ENCODE results near the gene ADCY10.

The ADCY10 gene

DNA sequence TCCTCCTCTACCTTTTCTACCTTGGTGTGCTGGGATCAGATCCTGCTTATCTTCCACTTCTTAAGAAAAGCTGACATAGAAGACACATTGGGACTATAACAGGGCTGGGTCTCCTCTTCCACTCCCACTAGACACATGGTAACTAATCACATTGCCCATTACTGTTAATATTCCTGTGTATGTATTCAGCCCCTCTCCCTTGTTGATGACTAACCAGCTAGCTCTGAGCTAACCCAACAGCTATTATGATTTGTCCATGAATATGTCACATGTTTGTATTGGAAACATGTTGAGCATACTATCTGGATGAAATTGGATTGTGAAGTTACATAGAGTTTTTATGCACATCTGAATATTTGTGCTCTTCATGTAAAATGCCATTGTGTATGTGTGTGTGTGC, 139.2 kb downstream of the ADCY10 start:
- no peak for DNase-seq

DNA sequence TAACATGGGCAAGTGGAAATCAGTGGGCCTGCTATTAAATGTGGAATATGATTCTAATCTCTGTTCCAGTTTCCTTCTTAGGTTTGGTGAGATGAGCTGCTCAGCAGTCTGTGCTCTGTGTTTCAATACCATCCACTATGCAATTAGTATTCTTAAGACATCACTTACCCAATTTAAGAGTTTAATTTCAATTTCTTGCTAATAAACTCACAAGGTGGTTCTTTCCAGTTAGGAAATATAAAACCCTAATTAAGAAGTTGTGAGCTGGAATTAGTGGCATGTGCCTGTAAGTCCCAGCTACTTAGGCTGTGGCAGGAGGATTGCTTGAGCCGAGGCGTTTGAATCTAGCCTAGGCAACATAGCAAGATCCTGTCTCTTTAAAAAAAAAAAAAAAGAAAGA, 140.4 kb downstream of the ADCY10 start:
- DNase-seq = no peak

DNA sequence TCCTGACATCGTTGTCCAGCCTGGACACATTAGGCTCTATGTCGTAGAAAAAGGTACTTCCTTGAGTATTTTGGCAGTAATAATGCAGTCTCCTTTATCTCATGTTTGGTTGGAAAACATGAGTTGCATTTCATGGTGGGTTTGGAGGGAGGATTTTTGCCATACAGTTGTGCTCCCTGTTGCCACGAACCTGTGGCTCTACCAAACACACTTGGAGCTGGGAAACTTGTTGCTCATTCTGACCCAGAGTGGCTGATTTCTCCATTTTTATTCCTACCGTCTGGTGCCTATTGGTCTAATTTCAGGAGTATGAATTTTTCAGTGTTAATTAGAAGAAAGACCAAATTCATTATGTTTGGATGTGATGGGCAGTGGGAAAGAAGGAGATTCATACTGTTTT, 141.5 kb downstream of the ADCY10 start:
- DNase-seq = no peak

DNA sequence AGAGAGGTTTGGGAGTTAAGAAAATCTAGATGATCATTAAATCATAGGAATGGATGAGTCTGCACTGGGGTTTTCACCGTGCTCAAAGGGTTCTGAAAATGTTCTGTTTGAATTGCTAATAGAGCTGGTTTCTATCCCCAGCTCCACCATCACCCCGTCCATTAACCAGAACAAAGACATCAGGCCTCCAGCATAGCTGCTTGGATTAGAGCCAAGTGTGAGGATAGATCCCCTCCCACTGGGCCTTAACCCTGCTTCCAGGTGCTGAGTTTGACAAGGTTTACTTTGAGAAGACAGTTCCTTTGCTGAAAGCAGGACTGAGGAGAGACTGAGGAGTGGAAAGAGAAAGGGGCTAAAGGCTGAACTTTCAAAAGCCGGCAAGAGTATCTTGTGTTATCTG, 143.8 kb downstream of the ADCY10 start:
- no peak for DNase-seq

- no peak for DNase-seq
These were observed 146.2 kb downstream of the ADCY10 start for GRCh38 chr1:167767761-167768160.

- DNase-seq = no peak
These were observed 147.4 kb downstream of the ADCY10 start for GRCh38 chr1:167766538-167766937.

GRCh38 chr1:167765496-167765895, 148.4 kb downstream of the ADCY10 start:
- no peak for DNase-seq

GRCh38 chr1:167764458-167765330, 149.2 kb downstream of the ADCY10 start:
- DNase-seq = no peak

DNA sequence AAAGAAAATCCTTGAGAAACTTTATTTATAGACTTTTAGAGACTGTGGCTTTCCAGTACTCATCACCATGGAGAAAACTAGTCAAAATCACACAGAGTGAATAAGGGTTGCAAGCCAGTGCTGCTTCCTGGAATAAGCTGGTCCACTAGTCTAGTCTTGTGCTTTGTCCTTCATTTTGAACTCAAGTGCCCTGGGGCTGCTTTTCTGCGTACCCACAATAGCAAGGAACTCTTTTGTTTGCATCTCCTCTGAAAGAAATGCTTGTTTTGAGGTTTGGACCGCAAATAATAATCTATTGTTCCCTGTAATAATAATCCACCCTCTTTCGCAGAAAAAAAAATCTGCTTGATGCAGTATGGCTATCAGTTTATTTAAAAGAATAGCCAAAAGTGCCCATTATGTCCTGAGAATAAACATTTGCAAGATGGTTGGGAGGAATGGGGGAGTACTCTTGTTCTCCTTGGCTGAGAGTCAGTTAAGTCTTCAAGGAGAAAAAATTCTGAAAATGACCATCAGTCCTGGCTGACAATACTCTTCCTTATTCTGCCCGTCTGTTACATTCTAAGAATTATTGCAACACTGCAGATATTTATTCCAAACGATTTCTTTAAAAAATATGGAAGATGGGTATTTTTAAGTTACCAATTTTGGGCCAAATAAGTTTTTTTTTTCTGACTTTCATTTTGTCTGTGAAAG, 150.3 kb downstream of the ADCY10 start:
- no peak for DNase-seq

GRCh38 chr1:167762061-167762746, 151.7 kb downstream of the ADCY10 start:
- DNase-seq = no peak

DNA sequence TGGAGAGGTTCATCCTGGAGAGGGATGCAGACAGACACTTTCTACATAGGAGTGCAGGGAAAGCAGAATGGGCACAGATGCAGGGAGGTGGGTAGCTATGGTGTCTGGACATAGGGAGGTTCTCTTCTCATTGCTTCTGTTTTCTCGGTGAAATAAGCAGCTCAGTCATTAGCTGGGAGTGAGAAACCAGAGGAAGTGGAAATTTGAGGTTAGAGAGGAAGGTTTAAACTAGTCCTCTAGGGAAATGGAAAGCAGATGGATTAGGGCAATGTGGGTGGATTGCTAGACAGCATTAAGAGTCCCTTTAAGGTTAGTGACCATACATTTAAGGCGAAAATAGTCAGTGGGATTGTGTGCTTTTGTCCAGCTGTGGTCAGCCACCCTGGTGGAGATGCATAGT, 152.5 kb downstream of the ADCY10 start:
- DNase-seq = no peak

Measured in SIG-M5 (cell line).